SK-N-DZ (cell line): ENCODE measurements around the gene SEMA4D. TPM values are rescaled to one million over a fixed set of nuclear protein-coding genes. Genes with fewer than 3 reads are reported as not detected.

Source experiments
- DNase-seq: peaks from one replicate; pipeline ENCODE4 v3.0.0-alpha.2; 2015; ENCODE audit warnings: low spot score
- polyA plus RNA-seq, 2 experiments: library from polyadenylated mRNA; depleted of rRNA; stranded (reverse); fragments of >200 nt; gene quantifications; 2 replicates each; pipeline ENCODE4 v1.2.3, GENCODE V29; 2014

The SEMA4D gene, protein sequence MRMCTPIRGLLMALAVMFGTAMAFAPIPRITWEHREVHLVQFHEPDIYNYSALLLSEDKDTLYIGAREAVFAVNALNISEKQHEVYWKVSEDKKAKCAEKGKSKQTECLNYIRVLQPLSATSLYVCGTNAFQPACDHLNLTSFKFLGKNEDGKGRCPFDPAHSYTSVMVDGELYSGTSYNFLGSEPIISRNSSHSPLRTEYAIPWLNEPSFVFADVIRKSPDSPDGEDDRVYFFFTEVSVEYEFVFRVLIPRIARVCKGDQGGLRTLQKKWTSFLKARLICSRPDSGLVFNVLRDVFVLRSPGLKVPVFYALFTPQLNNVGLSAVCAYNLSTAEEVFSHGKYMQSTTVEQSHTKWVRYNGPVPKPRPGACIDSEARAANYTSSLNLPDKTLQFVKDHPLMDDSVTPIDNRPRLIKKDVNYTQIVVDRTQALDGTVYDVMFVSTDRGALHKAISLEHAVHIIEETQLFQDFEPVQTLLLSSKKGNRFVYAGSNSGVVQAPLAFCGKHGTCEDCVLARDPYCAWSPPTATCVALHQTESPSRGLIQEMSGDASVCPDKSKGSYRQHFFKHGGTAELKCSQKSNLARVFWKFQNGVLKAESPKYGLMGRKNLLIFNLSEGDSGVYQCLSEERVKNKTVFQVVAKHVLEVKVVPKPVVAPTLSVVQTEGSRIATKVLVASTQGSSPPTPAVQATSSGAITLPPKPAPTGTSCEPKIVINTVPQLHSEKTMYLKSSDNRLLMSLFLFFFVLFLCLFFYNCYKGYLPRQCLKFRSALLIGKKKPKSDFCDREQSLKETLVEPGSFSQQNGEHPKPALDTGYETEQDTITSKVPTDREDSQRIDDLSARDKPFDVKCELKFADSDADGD
- 15.0 and 18.2 TPM in 2 replicates for polyA plus RNA-seq (2014; cell fraction: cytosol; rRNA removed)
- 27.2 and 58.4 TPM in 2 replicates for polyA plus RNA-seq (2014; cell fraction: nucleus; rRNA removed)

DNA sequence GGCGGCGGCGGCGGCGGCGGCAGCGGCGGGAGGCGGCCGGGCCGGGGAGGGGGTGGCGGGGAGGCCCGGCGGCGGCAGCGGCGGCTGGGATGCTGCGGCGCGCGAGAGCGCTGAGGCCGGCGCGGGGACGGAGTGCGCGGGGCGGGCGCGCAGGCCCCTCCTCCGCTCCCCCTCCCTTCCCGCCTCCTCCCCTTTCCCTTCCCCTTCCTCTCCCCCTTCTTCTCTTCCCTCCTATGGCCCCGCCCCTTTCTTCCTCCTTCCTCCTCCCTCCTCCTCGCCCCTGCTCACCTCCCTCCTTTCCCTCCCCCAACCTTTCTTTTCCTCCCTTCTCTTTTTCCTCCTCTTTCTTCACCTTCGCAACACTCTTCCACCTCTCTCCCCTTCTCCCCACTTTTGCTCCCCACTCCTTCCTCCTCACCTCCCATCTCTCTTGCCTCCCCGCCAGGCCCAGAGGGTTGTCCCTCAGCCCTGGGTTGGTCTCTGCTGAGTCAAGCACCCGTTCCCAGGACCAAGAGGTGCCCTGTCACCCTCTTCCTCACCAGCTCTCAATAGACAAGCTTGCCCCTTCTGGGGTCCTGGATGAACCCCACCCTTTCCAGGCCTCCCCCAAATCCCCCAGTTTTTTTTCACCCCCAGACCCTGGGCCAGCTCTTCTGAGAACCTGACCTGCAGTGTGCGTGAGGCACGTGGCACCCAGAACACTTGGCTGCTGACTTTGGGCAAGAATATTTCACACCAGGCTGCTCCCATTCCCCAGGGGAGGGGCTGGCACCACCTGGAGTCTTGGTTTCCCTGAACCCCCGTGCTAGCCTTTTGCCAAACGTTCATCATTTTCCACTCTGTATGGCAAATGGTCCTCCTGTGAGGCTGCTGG, at the start of gene SEMA4D:
TSS of gene SEMA4D (minus strand) at position 136 of the 874 bp plus-strand sequence. CDS start 92,657 bp downstream, outside the sequence.
- peak; percentile 78 for DNase-seq

DNA sequence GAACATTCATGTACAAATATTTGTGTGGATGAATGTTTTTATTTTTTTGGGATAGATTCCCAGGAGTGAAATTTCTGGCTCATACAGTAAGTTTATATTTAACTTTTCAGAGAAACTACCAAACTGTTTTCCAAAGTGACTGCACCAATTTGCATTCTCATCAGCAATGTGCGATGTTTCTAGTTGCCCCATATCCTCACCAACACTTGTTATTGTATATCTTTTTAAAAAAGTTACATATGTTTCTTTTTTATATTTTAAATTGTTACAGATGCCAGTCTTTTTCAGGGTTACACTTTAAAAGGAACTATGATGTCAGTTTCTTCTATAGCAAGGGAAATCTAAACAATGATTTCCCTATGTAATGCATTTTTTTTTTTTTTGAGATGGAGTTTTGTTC, 49.1 kb upstream of the SEMA4D start:
- DNase-seq = no peak

DNA sequence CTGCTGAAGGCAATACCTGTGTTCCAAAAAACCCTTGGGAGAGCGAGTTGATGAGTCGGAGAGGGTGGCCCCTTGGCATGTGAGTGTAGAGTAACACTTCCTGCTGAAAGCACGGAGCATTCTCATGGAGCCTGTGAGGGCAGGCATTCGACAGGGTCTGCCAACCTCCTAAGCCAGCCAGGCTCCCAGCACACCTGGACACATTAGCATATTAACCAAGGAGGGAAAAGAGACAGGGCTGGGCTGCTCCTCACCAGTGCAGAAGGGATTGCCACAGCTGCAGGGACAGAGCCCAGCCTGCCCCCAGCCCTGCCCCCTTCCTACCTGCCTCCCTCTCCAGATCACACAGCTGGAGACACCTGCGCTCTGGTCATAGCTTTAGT, 46.4 kb upstream of the SEMA4D start:
- no peak for DNase-seq

DNA sequence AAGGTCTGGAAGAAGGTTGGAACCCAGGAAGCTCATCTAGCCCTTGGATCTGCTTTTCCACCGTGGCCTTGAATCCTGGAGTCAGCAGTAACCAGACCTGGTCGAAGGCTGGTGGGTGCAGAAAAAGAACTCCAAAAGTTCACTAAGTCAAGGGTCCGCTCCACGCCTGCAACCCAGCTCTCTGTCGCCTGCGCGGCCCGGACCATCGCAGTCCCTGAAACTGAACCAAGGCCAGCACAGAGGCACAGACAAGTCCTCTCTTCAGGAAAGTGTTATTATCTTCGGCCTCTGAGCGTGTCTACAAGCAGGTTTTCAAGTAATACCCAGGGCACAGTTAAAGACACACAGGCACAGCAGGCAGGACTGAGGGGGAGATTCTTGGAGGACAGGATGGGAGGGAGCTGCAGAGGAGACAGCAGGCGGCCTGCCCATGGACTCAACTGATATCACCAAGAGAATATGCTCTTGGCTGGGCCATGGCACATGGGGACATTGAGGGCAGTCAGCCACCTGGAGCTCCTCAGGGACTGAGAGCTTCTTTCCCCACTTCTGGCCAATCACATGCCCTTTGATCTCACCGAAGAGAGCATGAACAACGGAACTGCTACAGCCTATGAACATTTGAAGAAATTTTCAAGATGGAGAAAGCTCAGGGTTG, 45.8 kb upstream of the SEMA4D start:
- DNase-seq = no peak

DNA sequence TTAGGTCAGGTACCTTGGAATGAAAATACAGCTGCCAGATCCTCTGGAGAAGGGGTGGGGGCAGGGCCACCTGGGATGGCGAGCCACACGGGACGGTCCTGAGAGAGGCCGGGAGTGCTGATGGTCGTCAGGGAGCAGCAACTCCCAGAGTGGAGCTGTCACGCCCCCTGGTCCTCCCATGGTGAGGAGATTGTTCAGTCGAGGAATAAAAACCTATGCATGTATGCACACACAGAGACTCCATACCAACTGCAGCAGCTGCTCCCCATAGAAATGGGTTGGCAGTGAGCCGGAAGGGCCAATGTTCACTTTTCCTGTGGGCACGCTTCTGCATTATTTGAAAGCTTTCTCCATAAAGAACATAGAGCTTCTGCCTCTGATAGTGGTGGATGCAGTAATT, 45.2 kb upstream of the SEMA4D start:
- no peak for DNase-seq

DNA sequence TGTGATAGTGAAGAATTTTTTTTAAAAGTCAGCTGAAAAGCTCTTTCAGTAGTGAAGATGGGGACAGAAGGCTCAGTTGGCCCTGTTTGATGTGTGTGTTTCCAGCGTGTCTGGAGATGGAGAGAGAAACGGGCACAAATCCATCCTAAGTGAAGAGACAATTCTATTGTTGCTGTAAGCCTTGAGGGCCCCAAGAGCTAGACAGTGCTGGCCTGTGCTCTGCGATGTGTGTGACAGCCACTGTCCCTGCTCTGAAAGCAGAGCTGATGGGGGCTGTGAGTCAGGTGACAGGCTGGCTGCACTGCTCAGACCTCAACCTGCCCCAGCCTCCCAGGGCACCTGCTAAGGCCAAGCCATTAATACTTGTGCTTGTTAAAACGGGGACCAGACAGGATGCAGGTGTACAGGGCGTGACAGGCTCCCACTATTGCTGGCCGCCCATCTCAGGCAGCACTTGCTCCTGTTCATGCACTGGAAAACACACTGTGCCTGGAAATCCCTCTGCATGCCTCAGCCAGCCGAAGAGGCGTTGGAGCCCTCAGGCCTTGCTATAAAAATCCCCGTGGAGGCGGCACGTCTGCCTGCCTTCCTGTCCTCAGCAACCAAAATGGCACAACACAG, 44.6 kb upstream of the SEMA4D start:
- no peak for DNase-seq

DNA sequence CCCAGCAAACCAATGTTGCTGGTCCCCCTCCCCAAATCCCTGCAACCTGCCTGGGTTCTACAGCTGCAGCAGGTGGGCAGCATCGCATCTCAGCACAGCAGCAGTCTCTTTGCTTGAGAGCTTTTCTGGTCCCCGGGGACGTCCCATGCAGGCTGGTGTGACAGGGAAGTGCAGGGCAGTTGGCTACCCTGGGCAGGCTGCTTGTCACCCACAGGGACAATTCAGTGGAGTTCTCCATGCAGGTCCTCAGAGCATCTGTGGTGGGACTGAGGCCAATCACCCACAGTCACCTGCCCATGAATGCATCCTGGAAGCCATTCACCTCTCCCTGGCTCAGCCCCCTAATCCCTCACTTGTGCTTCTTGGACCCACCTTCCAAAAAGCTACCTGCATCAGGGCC, 43.9 kb upstream of the SEMA4D start:
- no peak for DNase-seq

DNA sequence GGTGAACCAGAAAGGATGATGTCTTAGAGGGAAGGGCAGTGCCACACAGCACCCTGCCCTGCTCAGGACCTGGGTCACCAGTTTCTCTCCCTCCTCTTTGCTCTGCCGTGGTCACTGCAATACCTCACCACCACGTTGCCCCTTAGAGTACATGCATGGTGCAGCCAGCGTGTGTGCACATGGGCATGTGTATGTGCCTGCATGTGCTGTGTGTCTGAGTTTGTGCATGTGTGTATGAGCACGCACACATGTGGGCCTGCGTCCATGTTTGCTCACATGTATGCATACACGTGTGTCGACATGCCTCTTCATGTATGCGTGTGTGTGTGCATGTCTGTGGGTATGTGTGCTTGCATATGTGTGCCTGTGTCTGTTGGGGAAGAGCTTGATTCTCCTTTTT, 41.5 kb upstream of the SEMA4D start:
- no peak for DNase-seq

DNA sequence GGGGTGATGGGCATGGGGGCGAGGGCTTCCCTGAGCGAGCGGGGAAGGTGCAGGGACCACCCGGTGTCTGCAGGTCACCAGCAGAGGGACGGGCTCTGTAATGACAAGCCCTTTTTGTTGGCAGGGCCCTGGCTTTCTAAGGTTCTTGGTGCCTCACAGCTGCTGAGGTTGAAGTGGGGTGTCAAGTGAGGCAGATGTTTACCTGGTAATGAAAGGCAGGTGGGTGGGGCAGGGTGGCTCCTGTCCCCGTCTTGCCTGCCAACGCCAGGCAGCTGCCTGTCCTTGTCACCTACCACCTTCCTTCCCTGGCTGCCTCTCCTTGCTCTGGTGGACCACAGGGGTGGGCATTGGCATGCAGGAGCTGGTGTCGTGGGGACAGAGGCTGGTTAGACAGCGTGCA, 41.0 kb upstream of the SEMA4D start:
- no peak for DNase-seq

DNA sequence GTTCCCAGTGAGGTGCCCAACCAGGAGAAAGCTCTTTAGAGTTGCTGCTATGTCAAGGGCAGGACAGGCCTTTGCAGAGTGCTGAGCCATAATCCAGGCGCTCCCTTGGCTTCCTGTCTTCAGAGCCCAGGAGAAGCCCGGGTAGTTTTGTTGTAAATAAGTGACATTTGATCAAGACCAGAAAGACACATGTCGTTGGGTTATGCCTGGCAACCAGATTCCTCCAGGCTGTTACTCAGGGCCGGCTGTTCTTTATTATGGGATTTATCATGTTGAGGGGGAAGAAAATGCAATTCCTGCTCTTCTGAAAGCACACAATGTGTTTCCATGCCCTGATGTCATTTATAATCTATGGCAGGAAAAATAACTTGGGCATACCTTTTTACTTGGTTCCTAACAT, 39.3 kb upstream of the SEMA4D start:
- peak; percentile 51 for DNase-seq

DNA sequence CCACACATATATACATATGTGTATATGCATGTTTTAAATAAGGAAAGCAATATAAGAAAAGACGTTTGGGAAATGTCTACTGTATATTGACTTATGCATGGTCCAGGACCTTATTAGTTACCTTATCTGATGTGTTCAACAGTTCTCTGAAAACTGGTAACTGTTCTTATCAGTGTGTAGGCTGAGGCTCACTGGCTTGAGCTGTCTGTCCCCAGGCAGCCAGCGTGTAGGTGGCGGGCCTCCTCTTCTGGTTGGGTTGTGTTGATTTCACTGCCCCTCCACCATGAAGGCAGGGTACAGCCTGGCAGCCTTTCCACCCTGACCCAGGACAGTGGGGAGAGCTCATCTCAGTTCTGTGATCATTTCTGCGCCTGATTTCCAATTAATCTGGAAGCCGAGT, 38.7 kb upstream of the SEMA4D start:
- DNase-seq = no peak

DNA sequence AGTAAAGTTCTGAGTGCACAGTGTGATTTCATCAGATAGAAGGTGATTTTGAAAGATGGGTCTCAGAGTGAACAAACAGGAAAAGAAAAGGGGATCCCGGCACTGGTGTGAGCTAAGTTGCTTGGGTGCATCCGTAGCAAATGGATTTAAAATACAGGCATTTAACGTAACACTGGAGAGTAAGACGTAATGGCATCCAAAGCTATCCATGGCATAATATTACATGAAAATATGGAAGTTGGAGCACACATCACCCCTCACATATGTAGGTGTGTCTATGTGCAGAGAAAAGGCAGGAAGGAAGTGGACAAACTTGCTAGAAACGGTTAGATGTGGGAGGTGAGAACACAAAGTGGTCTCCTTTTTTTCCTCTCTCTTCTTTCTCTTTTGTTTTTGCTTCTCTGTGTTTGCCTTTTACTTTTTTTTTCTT, 38.2 kb upstream of the SEMA4D start:
- no peak for DNase-seq

DNA sequence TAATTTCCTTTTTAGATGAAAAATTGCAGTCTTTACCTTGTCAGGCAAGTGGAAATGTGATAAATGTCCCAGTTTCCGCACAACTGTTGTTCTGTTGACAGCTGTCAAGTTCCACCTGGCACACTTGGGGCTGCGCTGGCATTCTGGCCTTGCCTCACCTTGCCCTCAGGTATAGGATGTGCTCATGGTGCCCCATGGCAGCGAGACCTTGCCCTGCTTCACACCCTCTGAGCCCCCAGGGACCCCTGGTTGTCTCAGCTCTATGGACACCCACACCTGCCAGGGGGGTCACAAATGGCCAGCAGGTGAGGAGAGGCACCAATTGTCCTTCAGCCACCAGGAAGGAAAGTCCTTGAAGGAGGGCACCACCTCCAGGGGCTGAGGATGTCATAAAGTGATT, 37.5 kb upstream of the SEMA4D start:
- no peak for DNase-seq

DNA sequence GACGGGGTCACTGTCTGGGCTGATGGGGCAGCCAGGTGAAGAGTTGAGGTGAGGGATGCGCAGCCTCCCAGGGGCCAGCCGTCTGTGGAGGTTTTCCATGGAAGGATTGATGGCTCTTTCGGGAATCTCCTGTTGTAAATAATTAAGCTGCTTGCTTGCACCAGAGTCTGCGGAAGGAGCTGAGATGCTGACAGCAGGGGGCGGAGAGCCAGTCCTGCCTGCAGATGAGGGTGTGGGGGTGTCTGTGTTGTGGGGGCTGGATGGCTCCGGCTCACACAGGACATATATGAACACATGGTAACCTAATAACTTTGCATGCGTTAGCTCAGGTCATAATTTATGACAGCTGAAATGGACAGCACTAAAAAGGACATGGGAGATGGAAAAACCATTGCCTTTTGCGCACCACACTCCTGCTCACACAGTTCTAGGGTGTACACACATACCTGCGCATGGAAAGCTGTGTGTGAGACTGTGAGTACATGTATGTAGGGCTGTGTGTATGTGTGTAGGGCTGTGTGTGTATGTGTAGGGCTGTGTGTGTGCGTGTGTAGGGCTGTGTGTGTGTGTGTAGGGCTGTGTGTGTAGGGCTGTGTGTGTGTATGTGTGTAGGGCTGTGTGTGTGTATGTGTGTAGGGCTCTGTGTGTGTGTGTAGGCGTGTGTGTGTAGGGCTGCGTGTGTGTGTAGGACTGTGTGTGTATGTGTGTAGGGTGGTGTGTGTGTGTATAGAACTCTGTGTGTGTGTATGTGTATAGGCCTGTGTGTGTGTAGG, 36.8 kb upstream of the SEMA4D start:
- no peak for DNase-seq

DNA sequence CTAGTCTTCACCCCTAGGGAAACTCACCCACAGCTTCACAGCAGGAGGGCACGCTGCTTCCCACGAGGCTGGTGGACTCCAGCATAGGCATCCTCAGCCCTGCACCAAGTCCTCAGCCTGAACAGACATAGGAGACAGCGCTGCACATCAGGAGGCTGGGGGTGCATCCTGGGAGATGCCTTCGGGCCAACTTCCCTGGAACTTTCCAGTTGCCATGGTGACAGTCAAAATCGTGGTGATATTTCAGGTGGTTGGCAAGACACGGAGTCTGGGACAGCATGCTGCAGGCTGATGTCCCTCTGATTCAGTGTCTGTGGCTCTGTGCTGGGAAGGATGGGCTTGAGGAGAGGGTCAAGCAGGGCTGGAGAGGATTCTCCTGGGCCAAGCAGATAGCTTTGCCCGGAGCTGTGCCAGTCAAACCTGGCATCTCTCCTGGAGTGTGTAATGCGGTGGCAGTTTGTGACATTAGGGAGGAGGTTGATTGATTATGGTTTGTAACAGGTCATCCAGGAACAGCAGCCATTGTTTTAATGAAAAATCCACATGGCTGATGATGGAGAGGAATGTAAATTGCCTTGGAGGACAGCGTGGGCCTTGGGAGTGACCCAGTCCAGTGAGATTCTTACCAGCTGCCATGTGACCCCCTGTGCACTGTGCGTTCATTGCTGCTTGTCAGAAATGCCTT, 35.6 kb upstream of the SEMA4D start:
- no peak for DNase-seq

DNA sequence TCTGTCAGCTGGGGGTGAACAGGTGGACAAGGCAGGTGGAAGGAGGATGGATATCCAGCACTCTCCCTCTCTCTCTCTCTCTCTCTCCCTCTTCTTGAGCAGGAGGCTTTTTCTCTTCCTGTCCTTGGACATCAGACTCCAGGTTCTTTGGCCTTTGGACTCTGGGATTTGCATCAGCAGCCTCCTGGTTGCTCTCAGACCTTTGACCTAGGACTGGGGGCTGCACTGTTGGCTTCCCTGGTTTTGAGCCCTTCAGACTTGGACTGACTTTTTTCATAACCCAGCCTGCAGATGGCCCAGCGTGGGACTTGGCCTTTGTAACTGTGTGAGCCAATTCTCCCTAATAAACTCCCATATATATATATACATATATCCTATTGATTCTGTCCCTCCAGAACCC, 35.0 kb upstream of the SEMA4D start:
- DNase-seq = no peak

DNA sequence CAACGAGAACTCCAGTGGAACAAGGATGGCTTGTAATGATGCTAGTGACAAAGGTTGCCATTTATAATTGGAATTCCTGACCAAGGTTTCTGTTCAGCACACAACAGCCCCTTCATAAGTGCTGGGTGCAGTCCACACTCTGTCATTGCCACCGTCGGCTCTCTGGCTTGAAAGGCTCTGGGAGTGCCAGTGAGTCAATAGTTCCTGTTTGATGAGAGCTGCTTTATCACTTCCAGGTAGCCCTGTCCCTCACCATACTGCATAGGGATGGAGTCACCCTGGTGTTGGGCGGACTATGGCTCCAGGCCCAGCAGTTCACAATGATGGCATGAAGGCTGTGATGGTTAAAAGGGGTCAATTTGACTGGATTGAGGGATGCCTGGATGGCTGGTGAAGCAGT, 34.6 kb upstream of the SEMA4D start:
- DNase-seq = no peak

DNA sequence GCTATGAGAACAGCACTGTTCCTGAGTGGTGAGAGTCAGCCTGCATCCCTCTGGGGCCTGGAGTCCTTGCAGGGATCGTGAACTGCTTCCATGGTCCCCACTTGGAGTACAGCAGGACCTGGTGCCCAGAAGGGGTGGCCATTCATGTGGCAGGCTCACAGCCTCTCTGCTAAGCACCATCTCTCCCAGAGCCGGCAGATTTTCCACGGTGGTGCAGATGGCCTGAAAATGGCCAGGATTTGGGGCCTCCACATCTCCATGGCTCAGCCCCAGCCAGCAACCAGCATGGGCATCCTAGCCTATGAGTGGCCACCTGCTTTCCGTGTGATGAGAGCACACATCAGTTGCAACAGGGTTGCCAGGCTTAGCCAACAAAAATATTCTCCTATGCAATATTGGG, 33.9 kb upstream of the SEMA4D start:
- no peak for DNase-seq

DNA sequence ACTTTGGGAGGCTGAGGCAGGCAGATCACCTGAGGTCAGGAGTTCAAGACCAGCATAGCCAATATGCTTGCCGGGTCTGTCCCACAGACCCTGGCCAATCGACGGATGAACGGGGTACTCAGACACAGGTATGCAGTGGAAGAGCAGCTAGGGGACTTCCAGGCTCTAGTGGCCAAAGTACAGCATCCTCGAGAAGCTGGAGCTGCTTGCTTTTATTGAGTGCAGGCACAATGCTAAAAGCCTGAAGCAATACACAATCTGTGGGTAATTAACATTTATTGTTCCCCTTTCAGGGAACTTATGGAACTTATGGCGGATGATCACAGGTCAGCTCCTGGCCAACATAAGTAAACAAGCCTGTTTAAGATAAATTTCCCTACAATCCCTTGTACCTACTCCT, 32.8 kb upstream of the SEMA4D start:
- DNase-seq = no peak
